ENCODE measurements around the gene HGFAC.

HGFAC gene

GRCh38 chr4:3473181-3473950 lies 31.6 kb downstream of the HGFAC start:
- no peak for TF ChIP-seq CTCF (IDR thresholded peaks at IDR 0.05; ENCODE audit: low read depth, low read length, missing control alignments)
- DNase-seq (ENCODE audit: low read depth), result no peak
- H3K4me3 ChIP-seq (ENCODE audit: low read depth, low read length), result no peak overlapping the region

DNA sequence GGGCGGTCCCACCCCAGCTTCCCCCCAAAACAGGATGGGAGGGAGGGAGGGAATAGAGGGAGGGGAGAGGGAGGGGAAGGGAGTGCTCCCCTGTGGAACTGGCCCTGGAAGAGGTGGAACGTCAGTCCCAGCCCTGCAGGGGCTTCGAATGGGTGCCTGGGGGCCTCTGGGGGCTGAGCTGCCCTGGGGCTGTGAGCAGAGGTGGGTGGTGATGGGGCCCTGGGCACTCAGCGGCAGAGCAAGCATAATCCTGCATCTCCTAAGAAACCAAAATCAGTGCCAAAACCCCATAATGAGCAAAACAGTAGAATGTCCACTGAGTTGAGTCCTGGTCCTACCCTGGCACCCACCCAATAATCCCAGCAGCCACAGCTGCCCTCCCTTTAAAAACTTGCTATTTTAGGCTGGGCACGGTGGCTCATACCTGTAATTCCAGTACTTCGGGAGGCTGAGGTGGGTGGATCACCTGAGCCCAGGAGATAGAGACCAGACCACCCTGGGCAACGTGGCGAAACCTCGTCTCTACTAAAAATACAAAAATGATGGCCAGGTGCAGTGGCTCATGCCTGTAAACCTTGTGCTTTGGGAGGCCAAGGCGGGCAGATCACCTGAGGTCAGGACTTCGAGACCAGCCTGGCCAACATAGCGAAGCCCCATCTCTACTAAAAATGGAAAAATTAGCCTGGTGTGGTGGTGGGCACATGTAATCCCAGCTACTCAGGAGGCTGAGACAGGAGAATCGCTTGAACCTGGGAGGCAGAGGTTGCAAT lies 32.4 kb downstream of the HGFAC start:
- no peak overlapping the region for H3K4me3 ChIP-seq (ENCODE audit: low read depth, low read length)
- TF ChIP-seq CTCF (IDR thresholded peaks at IDR 0.05; ENCODE audit: low read depth, low read length, missing control alignments), result no peak
- no peak for DNase-seq (ENCODE audit: low read depth)

- no peak overlapping the region for H3K4me3 ChIP-seq (ENCODE audit: low read depth, low read length)
- no peak for DNase-seq (ENCODE audit: low read depth)
- no peak for TF ChIP-seq CTCF (IDR thresholded peaks at IDR 0.05; ENCODE audit: low read depth, low read length, missing control alignments)
Observed at GRCh38 chr4:3475041-3475712, 33.4 kb downstream of the HGFAC start.

- DNase-seq (ENCODE audit: low read depth), result no peak
- no peak for TF ChIP-seq CTCF (IDR thresholded peaks at IDR 0.05; ENCODE audit: low read depth, low read length, missing control alignments)
- no peak overlapping the region for H3K4me3 ChIP-seq (ENCODE audit: low read depth, low read length)
Observed at GRCh38 chr4:3475713-3476260, 34.0 kb downstream of the HGFAC start.

- TF ChIP-seq CTCF (IDR thresholded peaks at IDR 0.05; ENCODE audit: low read depth, low read length, missing control alignments), result no peak
- DNase-seq (ENCODE audit: low read depth), result no peak
- H3K4me3 ChIP-seq (ENCODE audit: low read depth, low read length), result no peak overlapping the region
Observed at GRCh38 chr4:3476341-3476747, 34.6 kb downstream of the HGFAC start.

- TF ChIP-seq CTCF (IDR thresholded peaks at IDR 0.05; ENCODE audit: low read depth, low read length, missing control alignments), result no peak
- DNase-seq (ENCODE audit: low read depth), result no peak
- H3K4me3 ChIP-seq (ENCODE audit: low read depth, low read length), result no peak overlapping the region
Observed at GRCh38 chr4:3476936-3477749, 35.4 kb downstream of the HGFAC start.
